NOMO-1 treated with dmso at 0.1 percent for 144 hours (cell line): ENCODE results near the gene IBTK.
"Not testable (repeated sequence)": the region's sequence is repeated elsewhere in the genome, so short reads cannot be mapped to it uniquely, and the experiment has no call there.

Experiments used
- DNase-seq: peaks from one replicate; lab custom pipeline; 2025; ENCODE audit not compliant: unreplicated experiment; lab: John Stamatoyannopoulos, UW

IBTK gene, protein sequence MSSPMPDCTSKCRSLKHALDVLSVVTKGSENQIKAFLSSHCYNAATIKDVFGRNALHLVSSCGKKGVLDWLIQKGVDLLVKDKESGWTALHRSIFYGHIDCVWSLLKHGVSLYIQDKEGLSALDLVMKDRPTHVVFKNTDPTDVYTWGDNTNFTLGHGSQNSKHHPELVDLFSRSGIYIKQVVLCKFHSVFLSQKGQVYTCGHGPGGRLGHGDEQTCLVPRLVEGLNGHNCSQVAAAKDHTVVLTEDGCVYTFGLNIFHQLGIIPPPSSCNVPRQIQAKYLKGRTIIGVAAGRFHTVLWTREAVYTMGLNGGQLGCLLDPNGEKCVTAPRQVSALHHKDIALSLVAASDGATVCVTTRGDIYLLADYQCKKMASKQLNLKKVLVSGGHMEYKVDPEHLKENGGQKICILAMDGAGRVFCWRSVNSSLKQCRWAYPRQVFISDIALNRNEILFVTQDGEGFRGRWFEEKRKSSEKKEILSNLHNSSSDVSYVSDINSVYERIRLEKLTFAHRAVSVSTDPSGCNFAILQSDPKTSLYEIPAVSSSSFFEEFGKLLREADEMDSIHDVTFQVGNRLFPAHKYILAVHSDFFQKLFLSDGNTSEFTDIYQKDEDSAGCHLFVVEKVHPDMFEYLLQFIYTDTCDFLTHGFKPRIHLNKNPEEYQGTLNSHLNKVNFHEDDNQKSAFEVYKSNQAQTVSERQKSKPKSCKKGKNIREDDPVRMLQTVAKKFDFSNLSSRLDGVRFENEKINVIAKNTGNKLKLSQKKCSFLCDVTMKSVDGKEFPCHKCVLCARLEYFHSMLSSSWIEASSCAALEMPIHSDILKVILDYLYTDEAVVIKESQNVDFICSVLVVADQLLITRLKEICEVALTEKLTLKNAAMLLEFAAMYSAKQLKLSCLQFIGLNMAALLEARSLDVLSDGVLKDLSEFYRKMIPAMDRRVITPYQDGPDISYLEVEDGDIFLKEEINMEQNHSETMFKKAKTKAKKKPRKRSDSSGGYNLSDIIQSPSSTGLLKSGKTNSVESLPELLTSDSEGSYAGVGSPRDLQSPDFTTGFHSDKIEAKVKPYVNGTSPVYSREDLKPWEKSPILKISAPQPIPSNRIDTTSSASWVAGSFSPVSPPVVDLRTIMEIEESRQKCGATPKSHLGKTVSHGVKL (N-terminal part only)

DNA sequence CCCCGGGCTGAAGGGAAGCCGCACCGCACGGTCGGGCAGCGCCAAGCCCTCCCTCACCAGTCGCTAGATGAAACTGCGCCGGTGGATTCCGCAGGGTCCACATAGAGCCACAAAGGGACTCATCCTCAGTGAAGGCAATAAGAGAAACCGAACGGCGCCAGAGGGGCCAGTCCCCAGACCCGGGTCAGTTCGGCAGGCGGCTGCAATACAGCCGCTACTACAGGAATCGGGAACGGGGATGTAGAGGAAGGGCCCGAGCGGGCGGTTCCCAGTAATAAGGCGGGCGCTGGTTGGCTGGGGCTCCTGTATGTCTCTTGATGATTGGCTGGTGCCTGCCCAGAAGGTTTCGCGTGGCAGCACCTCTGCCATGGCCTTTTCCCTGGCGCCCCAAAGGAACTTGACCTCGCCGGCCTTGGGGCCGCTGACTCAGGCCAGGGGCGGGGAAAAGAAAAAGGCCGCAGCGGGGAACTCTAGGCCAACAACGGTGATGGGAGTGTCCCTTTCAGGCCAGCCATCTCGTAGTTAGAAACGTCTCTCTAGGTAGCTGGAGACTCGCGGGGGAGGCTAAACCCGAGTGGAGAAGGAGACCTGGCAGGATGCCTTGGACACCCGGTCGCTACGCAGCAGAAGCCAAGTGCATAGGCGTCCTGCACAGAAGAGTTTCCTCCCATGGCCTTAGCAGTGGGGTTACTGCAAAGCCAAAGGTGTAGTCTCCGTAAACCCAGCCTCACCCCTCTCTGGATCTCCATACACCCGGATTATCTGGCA, at the start of gene IBTK:
IBTK (minus strand) TSS at position 240 of the 768 bp plus-strand sequence. CDS start 7,258 bp downstream, outside the sequence.
- peak; percentile 90 for DNase-seq

DNA sequence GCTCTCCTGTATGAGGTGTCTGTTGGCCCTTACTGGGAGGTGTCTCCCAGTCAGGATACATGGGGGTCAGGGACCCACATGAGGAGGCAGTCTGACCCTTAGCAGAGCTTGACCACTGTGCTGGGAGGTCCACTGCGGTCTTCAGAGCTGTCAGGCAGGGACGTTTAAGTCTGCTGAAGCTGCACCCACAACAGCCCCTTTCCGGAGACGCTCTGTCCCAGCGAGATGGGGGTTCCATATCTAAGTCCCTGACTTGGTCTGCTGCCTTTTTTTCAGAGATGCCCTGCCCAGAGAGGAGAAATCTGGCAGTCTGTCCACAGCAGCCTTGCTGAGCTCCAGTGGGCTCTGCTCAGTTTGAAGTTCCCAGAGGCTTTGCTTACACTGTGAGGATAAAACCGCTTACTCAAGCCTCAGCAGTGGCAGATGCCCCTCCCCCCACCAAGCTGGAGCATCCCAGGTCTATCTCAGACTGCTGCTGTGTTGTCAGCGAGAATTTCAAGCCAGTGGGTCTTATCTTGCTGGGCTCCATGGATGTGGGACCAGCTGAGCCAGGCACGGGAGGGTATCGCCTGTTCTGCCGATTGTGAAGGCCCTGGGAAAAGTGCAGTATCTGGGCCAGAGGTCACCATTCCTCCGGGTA, 36.3 kb upstream of the IBTK start:
- DNase-seq: no peak

DNA sequence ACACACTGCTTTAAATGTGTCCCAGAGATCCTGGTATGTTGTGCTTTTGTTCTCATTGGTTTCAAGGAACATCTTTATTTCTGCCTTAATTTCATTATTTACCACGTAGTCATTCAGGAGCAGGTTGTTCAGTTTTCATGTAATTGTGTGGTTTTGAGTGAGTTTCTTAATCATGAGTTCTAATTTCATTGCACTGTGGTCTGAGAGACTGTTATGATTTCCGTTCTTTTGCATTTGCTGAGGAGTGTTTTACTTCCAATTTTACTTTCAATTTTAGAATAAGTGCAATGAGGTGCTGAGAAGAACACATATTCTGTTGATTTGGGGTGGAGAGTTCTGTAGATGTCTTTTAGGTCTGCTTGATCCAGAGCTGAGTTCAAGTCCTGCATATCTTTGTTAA, 34.0 kb upstream of the IBTK start:
- not testable (repeated sequence) for DNase-seq

DNA sequence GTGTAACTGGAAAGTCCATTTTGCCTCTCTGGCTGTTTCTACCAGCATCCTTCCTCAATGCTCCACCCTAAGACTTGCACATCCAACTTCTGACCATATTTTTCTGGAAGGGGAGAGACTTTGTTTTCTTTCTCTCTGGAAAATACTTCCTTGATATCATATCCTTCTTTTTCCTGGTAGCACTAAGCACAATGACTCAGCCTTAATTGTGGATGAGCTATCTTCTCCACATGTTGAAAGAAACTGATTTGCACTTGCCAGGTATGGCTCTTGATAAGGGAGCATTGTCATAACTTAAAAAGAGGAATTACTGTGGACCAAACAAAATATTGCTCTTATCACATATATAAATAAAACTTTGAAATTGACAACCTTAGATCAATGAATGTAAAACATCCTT, 30.1 kb upstream of the IBTK start:
- DNase-seq: no peak

GRCh38 chr6:82275686-82276085, 28.1 kb upstream of the IBTK start:
- no peak for DNase-seq

GRCh38 chr6:82273295-82273694, 25.8 kb upstream of the IBTK start:
- DNase-seq: no peak

DNA sequence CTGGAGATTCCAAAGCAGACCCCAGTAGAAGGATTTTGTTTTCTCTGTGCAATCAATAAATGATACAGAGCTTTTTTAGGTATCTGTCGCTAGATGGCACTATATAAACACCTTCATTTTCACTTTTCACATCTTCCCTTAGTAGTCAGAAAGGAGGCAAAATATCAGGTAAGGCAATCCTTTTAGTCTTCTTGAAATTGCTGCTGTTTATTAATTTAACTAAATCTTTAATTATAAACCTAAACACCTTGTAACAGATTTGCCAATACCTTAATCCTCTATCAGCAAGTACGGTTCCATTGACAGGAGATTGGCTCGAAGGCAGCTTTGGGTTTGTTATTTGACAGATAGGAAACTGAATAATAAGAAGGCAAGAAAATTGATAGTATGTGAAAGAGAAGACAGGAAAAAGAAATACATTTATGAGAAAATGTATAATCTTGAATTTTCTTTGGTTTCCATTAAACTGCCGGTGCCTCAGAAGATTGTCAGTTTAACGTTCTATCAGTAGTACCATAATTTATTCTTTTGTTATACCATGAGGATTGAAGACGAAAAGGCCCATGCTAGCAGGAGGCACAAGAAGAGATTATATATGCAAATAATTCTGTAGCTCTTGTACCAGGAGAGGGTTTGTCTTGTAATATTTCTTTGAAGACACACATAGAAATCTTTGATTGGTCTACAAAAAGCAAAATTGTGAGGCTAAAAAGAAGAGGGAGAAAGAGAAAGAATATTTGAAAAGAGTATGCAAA, 23.5 kb upstream of the IBTK start:
- no peak for DNase-seq

- no peak for DNase-seq
Observed at GRCh38 chr6:82268301-82268846, 20.8 kb upstream of the IBTK start.

- DNase-seq: no peak
Observed at GRCh38 chr6:82264824-82265223, 17.3 kb upstream of the IBTK start.

GRCh38 chr6:82264321-82264720, 16.8 kb upstream of the IBTK start:
- DNase-seq: no peak

DNA sequence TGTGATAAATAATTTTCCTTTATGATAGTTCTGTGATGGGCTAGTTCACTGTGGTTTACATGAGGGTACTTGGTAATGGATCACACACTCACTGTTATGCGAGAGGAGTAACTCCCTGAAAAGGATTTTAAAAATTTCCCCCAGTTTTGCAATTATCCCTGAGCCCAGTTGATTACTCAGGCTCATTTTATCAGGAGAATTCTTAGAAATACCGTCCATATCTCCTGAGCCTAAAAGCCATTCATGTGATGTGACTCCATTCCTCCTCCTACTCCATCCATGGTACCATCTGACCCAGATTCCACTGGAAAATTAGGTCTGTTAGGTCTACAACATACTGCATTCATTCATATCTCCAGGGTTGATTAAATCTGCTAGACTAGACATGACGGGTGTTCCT, 16.4 kb upstream of the IBTK start:
- DNase-seq: no peak

- DNase-seq: peak; percentile 15
Observed at GRCh38 chr6:82260997-82261732, 13.6 kb upstream of the IBTK start.

GRCh38 chr6:82259389-82259788, 11.8 kb upstream of the IBTK start:
- peak; percentile 52 for DNase-seq

GRCh38 chr6:82257088-82257774, 9.7 kb upstream of the IBTK start:
- DNase-seq: no peak

- DNase-seq: not testable (repeated sequence)
Observed at GRCh38 chr6:82254722-82255121, 7.2 kb upstream of the IBTK start.

DNA sequence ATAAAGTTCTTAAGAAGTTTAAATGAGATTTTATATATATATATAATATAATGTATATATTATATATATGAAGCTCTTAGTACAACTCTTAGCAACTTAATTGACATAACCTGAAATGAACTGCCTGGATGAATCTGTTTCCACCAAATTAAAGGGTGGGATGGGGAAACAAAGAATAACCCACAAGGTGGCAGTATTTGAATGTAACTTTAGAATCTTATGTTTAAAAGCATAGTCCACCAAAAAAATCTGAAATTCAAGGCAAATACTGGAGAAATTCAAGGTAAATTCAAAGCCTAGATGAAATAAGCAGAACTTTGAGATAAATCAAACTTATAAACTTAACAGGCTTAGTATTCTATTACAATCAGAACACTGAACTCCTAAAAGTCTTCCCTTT, 4.4 kb upstream of the IBTK start:
- no peak for DNase-seq

DNA sequence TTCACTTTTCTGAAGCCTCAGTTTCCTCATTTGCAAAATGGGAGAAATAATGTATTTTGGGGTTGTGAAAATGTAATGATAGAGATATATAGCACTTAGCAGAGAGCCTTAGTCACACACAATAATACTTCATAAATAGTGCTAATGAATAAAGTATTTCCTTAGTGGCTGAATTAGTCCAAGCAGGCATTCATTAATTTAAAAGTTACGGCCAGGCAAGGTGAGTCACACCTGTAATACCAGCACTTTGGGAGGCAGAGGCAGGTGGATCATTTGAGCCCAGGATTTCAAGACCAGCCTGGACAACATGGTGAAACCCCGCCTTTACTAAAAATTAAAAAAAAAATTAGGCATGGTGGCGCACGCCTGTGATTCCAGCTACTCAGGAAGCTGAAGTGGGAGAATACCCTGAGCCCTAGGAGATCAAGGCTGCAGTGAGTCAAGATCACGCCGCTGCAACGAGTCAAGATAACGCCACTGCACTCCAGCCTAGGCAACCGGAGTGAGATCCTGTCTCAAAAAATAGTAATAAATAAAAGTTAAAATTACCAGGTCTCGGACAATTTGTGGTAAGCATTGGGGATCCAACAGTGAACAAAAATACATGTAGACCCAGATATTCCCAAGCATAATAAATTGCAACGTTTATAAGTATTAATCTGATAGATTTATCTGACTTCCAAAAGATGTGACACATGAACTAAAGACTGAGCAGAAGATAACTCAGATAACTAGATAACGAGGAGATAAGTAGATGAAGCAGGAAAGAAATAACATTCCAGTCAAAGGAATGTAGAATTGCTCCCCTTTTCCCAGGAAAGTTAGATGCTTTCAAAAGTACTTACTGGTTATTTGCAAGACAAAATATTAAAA, 2.1 kb upstream of the IBTK start:
- no peak for DNase-seq
